Natural killer cell (primary cell): Measurements from ENCODE around the gene BRCA2. TPM values are rescaled to one million over a fixed set of nuclear protein-coding genes. Genes with fewer than 3 reads are reported as not detected.
A peak's percentile ranks its signal among the peaks of the same experiment; 100 is the strongest.

Source experiments
- ATAC-seq, 3 donors: fragments of 150-1000 bp in 2 of 3; fragments of 200-7000 bp in 1 of 3; cut with Tn5 transposase; 1 replicate in 1 of 3; 2 replicates in 2 of 3; pipeline ENCODE4 v1.10.0; 2021; ENCODE audit warnings: mild to moderate bottlenecking in 2 of 3, moderate library complexity in 2 of 3
- DNase-seq, 2 donors: peaks; one replicate each; pipeline versions ENCODE4 v3.0.0 to v3.0.0-alpha.2; 2013 to 2021; ENCODE audit warnings: mixed read lengths in 1 of 2
- H3K27ac ChIP-seq: one replicate; pipeline ENCODE4 v1.5.1; 2013; ENCODE audit warnings: mild to moderate bottlenecking, low read length
- H3K27me3 ChIP-seq: one replicate; pipeline ENCODE4 v1.6.1; 2013; ENCODE audit warnings: low read length; ENCODE audit not compliant: control insufficient read depth, insufficient read depth
- H3K36me3 ChIP-seq: one replicate; pipeline ENCODE4 v1.6.1; 2013; ENCODE audit warnings: low read length; ENCODE audit not compliant: control insufficient read depth, insufficient read depth
- H3K4me1 ChIP-seq: one replicate; pipeline ENCODE4 v1.6.1; 2013; ENCODE audit warnings: low read length; ENCODE audit not compliant: control insufficient read depth, insufficient read depth
- H3K4me3 ChIP-seq: one replicate; pipeline ENCODE4 v1.5.1; 2013; ENCODE audit warnings: low read length
- H3K9me3 ChIP-seq: one replicate; pipeline ENCODE4 v1.6.1; 2013; ENCODE audit warnings: low read length; ENCODE audit not compliant: control insufficient read depth, insufficient read depth
- H3K27ac Mint-ChIP-seq, 2 donors: one replicate each; pipeline ENCODE4 v1.8.0; 2022; ENCODE audit warnings: mild to moderate bottlenecking in 2 of 2, mixed read lengths in 2 of 2, moderate library complexity in 1 of 2
- H3K27me3 Mint-ChIP-seq, 2 donors: one replicate each; pipeline ENCODE4 v1.8.0; 2022; ENCODE audit warnings: low read depth in 2 of 2, mixed read lengths in 2 of 2
- H3K36me3 Mint-ChIP-seq: one replicate; pipeline ENCODE4 v1.8.0; 2022; ENCODE audit warnings: mixed read lengths
- H3K4me1 Mint-ChIP-seq, 2 donors: one replicate each; pipeline ENCODE4 v1.8.0; 2022; ENCODE audit warnings: mixed read lengths in 2 of 2
- H3K4me3 Mint-ChIP-seq: one replicate; pipeline ENCODE4 v1.8.0; 2022; ENCODE audit warnings: mild to moderate bottlenecking, moderate library complexity, mixed read lengths
- H3K9me3 Mint-ChIP-seq, 2 donors: one replicate each; pipeline ENCODE4 v1.8.0; 2022; ENCODE audit warnings: mixed read lengths in 2 of 2
- CTCF ChIP-seq: fragments of 200-600 bp; IDR thresholded peaks from one replicate; pipeline ENCODE4 v1.8.0; 2022; ENCODE audit warnings: antibody characterized with exemption
- WGBS: methylation state at CpG from one replicate; pipeline ENCODE4 v1.1.7; 2013; ENCODE audit warnings: missing lambda C conversion rate; ENCODE audit not compliant: insufficient coverage; 5-methylcytosine and 5-hydroxymethylcytosine counted together
- intact Hi-C: fragments of 100-400 bp; cut with micrococcal nuclease; formaldehyde crosslinking; loops from one replicate; pipeline ENCODE4 v1.14.2; 2022
- total RNA-seq, 4 donors: library from RNA; stranded (reverse); fragments of 120-200 nt in 1 of 4; gene quantifications; one replicate each; pipeline versions ENCODE4 v1.2.3 to v1.2.4, GENCODE V29; 2013 to 2022

The BRCA2 gene
- total RNA-seq, 3 donors from 2014 or later (not counting 1 experiment from before 2014, with no cell fraction given): 3.6 to 4.3 (median 3.6) TPM

DNA sequence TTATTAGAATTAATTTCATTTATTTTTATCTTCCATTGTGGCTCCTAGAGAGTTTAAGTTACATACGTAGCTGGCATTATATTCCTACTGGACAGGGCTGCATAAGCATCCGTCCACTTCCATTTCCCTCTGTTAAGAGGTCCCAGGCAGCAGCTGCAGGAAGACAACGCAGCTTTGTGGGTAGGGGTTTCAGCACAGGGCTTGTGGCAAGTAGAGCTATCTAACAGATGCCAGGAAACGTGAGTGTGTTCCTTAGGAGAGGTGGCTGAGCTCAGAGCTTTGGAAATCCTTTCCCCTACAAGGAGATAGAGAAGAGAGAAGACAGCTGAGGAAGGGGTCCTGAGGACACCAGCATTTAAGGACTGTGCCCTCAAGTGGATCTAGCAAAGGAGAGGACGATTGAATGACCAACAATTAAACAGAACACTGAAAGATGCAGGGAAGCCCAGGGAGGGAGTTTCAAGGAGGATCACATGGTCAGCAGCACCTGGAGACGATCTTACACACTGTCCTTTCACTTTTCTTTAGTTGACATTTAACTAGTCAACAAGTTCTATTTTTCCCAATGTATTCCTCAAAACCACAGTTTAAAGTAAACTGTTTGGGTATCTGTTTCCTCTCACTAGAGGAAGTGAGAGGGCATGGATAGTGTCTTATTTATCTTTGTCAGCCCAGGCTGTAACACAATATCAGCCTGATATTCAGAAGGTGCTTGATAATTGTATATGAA is 114.9 kb downstream of the BRCA2 start:
- H3K9me3 ChIP-seq: no peaks in the 10 kb centered on the region
- Mint-ChIP-seq H3K36me3 (no peaks in the 10 kb centered on the region), H3K9me3 (no peaks in the 10 kb centered on the region), H3K4me3 (no peak overlapping the region), H3K27me3 (no peaks in the 10 kb centered on the region), H3K4me1 (peaks cover 25 to 32% of the 10 kb centered on the region in 2 donors), H3K27ac (peak overlapping the region in 1 of 2 donors; percentile 98)
- intact Hi-C loops: no loop called here
- no peak for ATAC-seq
- H3K36me3 ChIP-seq: no peaks in the 10 kb centered on the region
- H3K4me3 ChIP-seq: no peak overlapping the region
- WGBS: 52% methylated on average over 6 of the region's 6 CpGs
- no peaks in the 10 kb centered on the region for H3K27me3 ChIP-seq
- no peak for DNase-seq
- TF ChIP-seq CTCF: no peak
- H3K27ac ChIP-seq: no peak overlapping the region
- H3K4me1 ChIP-seq: peaks cover 35% of the 10 kb centered on the region

DNA sequence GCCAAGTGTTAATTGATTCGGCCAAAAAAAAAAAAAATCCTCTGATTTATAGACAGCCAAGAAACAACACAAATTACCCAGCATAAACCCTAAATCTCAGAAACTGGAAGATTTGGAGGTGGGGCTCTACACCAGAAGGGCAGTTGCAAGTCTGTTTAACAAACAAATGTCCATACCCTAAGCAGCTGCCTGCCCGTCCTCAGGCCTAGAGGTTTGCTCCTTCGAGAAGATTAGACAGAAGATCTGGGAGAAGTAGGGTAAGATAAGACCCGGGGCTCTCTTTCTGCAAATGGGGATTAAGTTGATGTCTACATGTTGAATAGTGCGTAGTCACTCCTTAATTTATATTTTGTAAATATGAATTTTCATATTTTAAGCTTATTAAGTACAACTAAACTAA is 116.1 kb downstream of the BRCA2 start:
- no peak for TF ChIP-seq CTCF
- H3K27me3 Mint-ChIP-seq: no peaks in the 10 kb centered on the region
- intact Hi-C loops: no loop called here

DNA sequence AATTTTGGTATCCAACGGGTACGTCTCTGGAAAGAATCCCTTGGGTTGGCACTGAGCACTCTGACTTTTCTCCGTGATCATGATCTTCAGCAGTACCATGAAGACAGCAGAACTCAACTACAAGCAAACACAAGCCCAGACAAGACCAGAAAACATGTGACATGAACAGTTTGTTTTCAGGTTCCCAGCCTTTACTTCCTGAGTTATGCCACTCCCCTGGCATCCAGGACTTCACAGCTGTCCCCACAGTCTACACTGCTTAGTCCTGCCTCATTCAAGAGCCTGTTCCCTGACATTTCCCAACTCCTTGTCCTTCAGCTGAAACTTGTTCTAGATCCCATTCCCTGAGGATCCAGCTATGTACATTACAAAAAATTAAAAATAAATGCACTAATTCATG is 117.5 kb downstream of the BRCA2 start:
- no peak for DNase-seq
- peaks cover 18% of the 10 kb centered on the region for H3K4me1 ChIP-seq
- ATAC-seq: no peak
- H3K27ac ChIP-seq: no peak overlapping the region
- no peaks in the 10 kb centered on the region for H3K9me3 Mint-ChIP-seq
- no peak for TF ChIP-seq CTCF
- H3K4me3 Mint-ChIP-seq: no peak overlapping the region
- WGBS: 97% methylated on average over 3 of the region's 3 CpGs
- no peaks in the 10 kb centered on the region for H3K27me3 Mint-ChIP-seq
- no peaks in the 10 kb centered on the region for H3K27me3 ChIP-seq
- no peaks in the 10 kb centered on the region for H3K36me3 ChIP-seq
- H3K9me3 ChIP-seq: no peaks in the 10 kb centered on the region
- H3K27ac Mint-ChIP-seq: no peak overlapping the region
- H3K36me3 Mint-ChIP-seq: no peaks in the 10 kb centered on the region
- H3K4me3 ChIP-seq: no peak overlapping the region
- peaks cover 8 to 15% of the 10 kb centered on the region in 2 donors for H3K4me1 Mint-ChIP-seq
- intact Hi-C loops: no loop called here

More for the DNA sequence above, 116.1 kb downstream of the BRCA2 start:
- 100% methylated on average over 3 of the region's 5 CpGs for WGBS
- DNase-seq: no peak
- H3K4me1 Mint-ChIP-seq: peaks cover 14 to 21% of the 10 kb centered on the region in 2 donors
- Histone ChIP-seq H3K4me1 (peaks cover 25% of the 10 kb centered on the region), H3K27me3 (no peaks in the 10 kb centered on the region), H3K4me3 (no peak overlapping the region), H3K9me3 (no peaks in the 10 kb centered on the region), H3K36me3 (no peaks in the 10 kb centered on the region), H3K27ac (no peak overlapping the region)
- H3K27ac Mint-ChIP-seq: no peak overlapping the region
- no peaks in the 10 kb centered on the region for H3K36me3 Mint-ChIP-seq
- H3K4me3 Mint-ChIP-seq: no peak overlapping the region
- H3K9me3 Mint-ChIP-seq: no peaks in the 10 kb centered on the region
- no peak for ATAC-seq

GRCh38 chr13:32438871-32439270 is 123.6 kb downstream of the BRCA2 start:
- Mint-ChIP-seq H3K4me1 (peaks cover 0 to 5% of the 10 kb centered on the region in 2 donors), H3K9me3 (no peaks in the 10 kb centered on the region), H3K27ac (no peak overlapping the region), H3K4me3 (no peak overlapping the region), H3K36me3 (no peaks in the 10 kb centered on the region), H3K27me3 (no peaks in the 10 kb centered on the region)
- no peaks in the 10 kb centered on the region for H3K9me3 ChIP-seq
- no peak overlapping the region for H3K27ac ChIP-seq
- 97% methylated on average over 4 of the region's 4 CpGs for WGBS
- H3K4me3 ChIP-seq: no peak overlapping the region
- H3K4me1 ChIP-seq: no peaks in the 10 kb centered on the region
- intact Hi-C loops: no loop called here
- no peak for ATAC-seq
- no peaks in the 10 kb centered on the region for H3K27me3 ChIP-seq
- no peak for TF ChIP-seq CTCF
- no peak for DNase-seq
- no peaks in the 10 kb centered on the region for H3K36me3 ChIP-seq
